Stimulated activated CD4-positive, alpha-beta T cell treated with anti-CD3 and anti-CD28 coated beads, TNF-alpha, amount 100 ng/mL, for 24 hours (primary cell): ENCODE data around the gene ASCL5.

ENCODE experiments used
- DNase-seq, 3 experiments: peaks; one replicate each; pipeline ENCODE4 v3.0.0-alpha.2; 2020; ENCODE audit warnings: low read depth in 3 of 3

The ASCL5 gene

DNA sequence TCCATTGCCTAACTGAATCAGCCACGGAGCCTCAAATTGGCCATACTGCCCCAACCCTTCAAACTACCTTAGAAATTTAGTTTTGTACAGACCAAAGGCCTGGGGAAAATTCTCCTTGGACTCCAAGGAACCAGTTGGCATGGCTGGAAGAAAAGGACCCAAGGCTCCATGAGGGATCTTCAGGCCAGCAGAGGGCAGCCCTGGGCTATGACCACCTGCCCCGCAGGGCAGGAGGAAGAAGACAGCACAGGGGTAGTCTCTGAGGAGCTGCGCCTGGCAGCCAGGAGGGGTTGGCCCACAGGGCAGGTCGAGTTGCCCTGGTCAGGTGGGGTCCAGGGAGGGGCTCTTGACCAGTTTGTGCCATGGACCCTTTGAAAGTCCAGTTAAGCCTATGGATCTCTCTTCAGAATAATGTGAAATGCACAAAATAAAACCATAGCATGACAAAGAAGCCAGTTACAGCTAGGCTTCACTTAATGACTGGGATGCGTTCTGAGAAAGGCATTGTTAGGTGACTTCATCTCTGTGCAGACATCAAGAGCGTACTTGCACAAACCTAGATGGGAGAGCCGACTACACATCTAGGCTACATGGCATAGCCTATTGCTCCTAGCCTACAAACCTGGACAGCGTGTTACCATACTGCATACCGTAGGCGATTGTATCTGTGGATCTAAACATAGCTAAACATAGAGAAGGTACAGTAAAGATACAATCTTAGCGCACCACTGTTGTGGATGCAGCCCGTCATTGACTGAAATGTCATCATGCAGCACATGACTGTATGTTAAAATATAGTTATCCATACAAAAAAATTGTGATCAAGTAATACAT, 40.9 kb downstream of the ASCL5 start:
- peak in 2 of 3 experiments; percentile 4 to 42 for DNase-seq

GRCh38 chr1:201084295-201084694, 42.7 kb downstream of the ASCL5 start:
- DNase-seq: no peak

GRCh38 chr1:201083741-201084140, 43.2 kb downstream of the ASCL5 start:
- DNase-seq: no peak

DNA sequence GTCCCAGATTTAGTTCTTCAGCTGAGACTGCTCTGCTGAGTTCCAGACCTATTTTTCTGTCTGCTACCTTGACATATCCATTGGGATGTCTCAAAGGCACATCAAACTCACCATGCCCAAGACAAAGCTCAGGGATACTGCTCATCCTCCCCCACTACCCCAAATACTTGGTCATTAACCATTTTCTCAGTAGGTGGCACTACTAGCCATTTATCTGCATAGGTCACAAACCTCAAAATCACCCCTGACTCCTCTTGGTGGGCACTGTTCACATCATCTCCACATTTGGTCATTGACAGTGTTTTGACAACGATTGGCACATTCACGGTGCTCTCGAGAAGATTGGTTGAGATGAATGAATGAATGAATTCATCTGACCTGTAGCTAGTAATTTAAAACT, 46.8 kb downstream of the ASCL5 start:
- DNase-seq: no peak

DNA sequence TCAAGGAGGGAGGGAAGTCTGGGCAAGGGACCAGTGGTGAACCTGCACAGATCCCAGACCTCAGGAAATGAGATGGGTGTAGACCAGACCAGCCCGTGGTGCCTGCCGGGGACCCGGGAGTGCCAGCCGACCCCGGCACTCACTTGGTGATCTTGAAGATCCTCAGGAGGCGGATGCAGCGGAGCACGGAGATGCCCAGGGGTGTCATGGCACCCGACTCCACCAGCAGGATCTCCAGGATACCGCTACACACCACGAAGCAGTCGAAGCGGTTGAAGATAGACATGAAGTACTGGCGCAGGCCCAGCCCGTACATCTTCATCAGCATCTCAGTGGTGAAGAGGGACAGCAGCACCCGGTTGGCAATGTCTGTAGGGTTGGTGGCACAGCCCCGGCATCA, 49.2 kb downstream of the ASCL5 start:
- DNase-seq: no peak

DNA sequence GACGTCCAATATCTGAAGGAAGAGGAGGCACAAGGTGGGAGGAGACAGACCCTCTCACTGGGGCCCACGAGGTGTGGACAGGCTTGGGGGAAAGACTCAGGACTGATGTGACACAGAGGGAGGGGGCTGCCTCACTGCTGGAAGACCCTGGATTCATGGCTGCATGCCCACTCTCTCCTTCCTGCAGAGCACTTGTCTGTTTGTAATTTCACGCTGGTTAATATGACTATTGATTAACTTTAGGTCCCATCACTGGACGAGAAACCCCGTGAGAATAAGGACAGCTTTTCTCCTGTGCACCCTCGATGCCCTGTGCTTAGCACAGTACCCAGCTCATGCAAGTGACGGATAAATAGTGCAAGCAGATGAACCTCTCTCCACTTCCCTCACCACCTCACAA, 49.9 kb downstream of the ASCL5 start:
- DNase-seq: no peak

DNA sequence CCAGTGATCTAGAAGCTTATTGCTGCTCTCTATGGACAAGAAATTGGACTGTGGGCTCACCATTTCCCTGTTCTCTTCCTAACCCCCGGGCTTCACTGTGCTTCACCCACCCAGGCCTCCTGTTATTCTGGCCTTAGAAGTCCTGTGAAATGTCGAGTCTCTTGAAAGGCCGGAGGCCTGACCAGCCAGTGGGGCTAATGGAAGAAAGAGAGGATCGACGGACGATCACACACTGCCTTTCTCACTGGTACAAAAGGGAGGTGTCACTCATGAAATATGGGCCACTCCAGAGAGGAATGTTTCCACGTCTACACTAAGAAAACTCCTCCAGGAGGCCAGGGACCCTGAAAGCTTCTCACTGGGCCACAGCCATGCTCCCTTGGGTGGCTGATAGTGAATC, 50.9 kb downstream of the ASCL5 start:
- DNase-seq: no peak

GRCh38 chr1:201074018-201074417, 53.0 kb downstream of the ASCL5 start:
- DNase-seq: no peak

- no peak for DNase-seq
These were observed 54.1 kb downstream of the ASCL5 start for GRCh38 chr1:201072922-201073321.

DNA sequence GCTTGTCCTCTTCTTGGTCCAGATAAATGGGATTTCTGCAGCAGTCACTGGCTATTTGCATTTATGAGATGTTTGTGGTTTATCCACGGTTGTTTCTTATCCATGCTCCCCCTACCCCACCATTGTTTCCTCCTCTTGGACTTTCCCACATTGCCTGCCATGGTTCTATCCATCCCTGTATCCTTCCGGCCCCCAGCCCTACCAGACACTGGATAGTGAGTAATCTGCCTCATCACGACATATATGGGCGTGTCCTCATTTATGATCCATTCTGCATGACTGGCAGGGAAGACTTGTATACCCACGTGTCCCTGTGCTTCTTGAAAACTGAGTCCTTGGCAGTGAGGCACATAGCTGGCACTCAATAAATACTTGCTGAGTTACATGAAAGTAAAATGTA, 54.8 kb downstream of the ASCL5 start:
- DNase-seq: no peak

DNA sequence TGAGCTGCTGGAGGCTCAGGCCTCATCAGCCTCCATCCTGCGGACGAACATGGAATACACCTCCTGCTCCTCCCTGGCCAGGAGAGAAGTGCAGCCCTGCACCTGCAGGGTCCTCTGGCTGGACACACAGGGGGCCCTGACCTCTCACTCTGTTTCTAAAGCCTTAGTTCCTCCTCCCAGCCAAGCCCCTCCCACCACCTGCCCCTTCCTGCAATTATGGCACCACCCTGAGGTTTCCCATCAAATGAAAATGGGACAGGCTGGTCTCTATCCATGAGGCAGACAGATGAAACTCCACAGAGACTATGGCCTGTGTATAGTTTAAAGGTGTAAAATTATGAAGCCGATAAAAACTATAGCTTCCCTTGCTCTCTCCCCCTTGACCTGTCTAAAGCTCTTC, 57.3 kb downstream of the ASCL5 start:
- no peak for DNase-seq

- DNase-seq: no peak
These were observed 58.0 kb downstream of the ASCL5 start for GRCh38 chr1:201068976-201069375.

GRCh38 chr1:201066986-201067385, 60.0 kb downstream of the ASCL5 start:
- DNase-seq: no peak

DNA sequence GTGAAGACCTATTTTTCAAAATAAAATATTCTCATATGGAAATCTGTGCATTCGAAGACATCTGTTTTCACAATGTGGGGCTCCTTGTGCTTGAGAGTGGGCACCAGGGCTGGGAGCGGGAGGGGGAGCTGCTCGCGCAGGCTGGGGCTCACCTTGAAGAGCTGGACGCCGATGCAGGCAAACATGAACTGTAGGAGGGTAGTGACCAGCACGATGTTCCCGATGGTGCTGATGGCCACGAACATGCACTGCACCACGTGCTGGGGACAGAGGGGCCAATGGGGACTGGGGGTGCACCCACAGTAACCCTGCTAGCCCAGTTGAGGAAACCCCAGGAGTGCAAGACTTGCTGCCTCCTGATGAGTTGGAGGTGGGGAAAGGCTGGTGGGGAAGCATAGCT, 61.3 kb downstream of the ASCL5 start:
- DNase-seq: no peak

DNA sequence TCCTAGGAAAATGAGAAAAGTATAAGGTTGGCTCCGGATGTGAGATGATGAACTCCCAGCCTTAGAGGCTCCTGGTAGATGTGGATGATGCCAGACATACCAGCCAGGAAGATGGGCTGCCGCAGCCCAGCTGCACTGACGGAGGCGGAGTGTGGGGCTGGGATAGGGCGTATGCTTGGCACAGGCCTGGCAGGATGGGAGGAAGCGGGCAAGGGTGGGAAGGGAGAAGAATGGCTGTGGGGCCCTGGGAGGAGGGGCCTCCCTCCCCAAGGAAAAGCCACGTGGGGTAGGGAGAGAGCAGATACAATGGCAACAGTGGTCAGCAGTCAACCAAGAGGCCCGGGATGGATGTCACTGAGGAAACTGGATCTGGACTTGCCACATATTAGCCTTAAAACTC, 62.2 kb downstream of the ASCL5 start:
- DNase-seq: no peak
